ENCODE data around the gene ARNT2. TPM values are rescaled to one million over a fixed set of nuclear protein-coding genes. Genes with fewer than 3 reads are reported as not detected.

ARNT2 gene
- total and polyA plus RNA-seq, 2 experiments from 2014 or later, result 4.6 to 11.6 TPM

DNA sequence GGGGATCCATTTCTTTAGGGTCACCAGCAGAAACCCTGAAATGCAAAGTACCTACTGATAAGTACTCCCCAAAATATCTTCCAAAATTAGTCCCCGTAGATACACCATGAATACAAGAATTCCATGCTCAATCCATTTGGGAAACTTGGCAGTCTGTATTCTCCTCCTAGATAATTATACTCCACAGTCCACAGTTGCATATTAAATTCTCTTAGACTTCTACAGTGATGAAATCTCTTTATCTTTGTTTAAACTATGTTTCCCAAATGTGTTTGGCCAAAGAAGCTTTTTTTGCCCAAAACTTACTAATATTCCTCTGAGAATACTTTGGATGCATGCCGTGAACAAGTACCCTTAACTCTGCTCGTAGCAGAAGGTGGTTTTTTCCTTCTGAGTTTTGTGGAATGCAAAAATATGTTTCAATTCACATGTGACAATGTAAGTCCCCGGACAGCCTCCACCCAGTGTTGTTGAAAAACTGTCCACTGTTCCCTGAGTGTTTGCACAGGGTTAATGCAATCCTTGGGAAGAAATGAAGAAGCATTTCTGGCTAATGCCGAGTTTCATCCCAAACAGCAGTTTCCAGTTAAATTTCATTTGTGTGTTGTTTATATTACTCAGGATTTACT is 126.7 kb downstream of the ARNT2 start:
- Mint-ChIP-seq H3K27me3 (ENCODE audit: insufficient read depth, low read depth, poor library complexity) (peaks cover 1% of the 10 kb centered on the region), H3K27ac (no peak overlapping the region), H3K4me3 (no peak overlapping the region), H3K4me1 (peaks cover 1% of the 10 kb centered on the region), H3K36me3 (ENCODE audit: low read depth) (peaks cover 30% of the 10 kb centered on the region), H3K9me3 (peaks cover 28% of the 10 kb centered on the region)
- H4K20me1 ChIP-seq (replicated peaks; ENCODE audit: insufficient read depth), result no peaks in the 10 kb centered on the region
- ATAC-seq, result no peak
- no peaks in the 10 kb centered on the region for H3K79me2 ChIP-seq (replicated peaks; ENCODE audit: insufficient read depth)
- H3K9me2 ChIP-seq (ENCODE audit: insufficient read depth), result peaks cover 6% of the 10 kb centered on the region; the same call in 1 of the 2 replicates
- no peak overlapping the region for H3K27ac ChIP-seq (ENCODE audit: low read depth)
- no peak for DNase-seq (ENCODE audit: low spot score)
- H3K4me2 ChIP-seq, result no peak overlapping the region
- H3F3A ChIP-seq (replicated peaks; ENCODE audit: low read depth), result no peaks in the 10 kb centered on the region
- TF ChIP-seq ZNF331 (CRISPR knock-in tag; IDR thresholded peaks at IDR 0.05; ENCODE audit: low read depth) (no peak), EZH2phosphoT487 (IDR thresholded peaks at IDR 0.05; ENCODE audit: unreplicated experiment) (no peak)
- TF ChIP-seq, protein P1, sequence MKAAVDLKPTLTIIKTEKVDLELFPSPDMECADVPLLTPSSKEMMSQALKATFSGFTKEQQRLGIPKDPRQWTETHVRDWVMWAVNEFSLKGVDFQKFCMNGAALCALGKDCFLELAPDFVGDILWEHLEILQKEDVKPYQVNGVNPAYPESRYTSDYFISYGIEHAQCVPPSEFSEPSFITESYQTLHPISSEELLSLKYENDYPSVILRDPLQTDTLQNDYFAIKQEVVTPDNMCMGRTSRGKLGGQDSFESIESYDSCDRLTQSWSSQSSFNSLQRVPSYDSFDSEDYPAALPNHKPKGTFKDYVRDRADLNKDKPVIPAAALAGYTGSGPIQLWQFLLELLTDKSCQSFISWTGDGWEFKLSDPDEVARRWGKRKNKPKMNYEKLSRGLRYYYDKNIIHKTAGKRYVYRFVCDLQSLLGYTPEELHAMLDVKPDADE (IDR thresholded peaks at IDR 0.05), result no peak
- peaks cover 13% of the 10 kb centered on the region; the same call in 1 of the 2 replicates for H3K36me3 ChIP-seq (ENCODE audit: insufficient read depth)
- H3K4me3 ChIP-seq, result no peak overlapping the region
- no peaks in the 10 kb centered on the region for H3K27me3 ChIP-seq (ENCODE audit: insufficient read depth)
- no peak overlapping the region for H2AFZ ChIP-seq
- H3K4me1 ChIP-seq (ENCODE audit: insufficient read depth), result peaks cover 1% of the 10 kb centered on the region; the same call in 1 of the 2 replicates

DNA sequence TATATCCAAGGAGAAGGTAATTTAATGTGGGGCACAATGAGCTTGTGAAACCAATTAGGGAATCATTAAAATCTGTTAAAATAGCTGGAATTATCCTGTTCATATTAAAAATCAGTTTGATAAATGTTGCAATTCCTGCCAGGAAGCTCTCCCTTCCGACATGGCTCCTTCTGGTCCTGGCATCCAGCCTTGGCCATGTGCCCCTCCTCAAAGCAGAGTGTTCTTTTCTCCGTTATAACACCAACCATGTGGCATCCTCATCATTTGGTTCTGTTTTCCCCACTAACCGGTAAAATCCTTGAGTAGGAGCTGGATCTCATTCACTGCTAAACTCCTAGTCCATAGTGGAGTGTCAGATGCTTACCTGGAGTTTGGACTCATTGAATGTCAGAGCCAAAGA is 127.2 kb downstream of the ARNT2 start:
- Mint-ChIP-seq H3K4me3 (no peak overlapping the region), H3K36me3 (ENCODE audit: low read depth) (peaks cover 31% of the 10 kb centered on the region), H3K27me3 (ENCODE audit: insufficient read depth, low read depth, poor library complexity) (peaks cover 1% of the 10 kb centered on the region)
- TF ChIP-seq POLR2AphosphoS5 (IDR thresholded peaks at IDR 0.05; ENCODE audit: low read depth) (no peak), CREB1 (CRISPR knock-in tag; IDR thresholded peaks at IDR 0.05; ENCODE audit: low read depth) (no peak), NANOG (IDR thresholded peaks at IDR 0.05; ENCODE audit: borderline replicate concordance) (no peak), EZH2phosphoT487 (IDR thresholded peaks at IDR 0.05; ENCODE audit: unreplicated experiment) (no peak), ZNF331 (CRISPR knock-in tag; IDR thresholded peaks at IDR 0.05; ENCODE audit: low read depth) (no peak), ZNF114 (CRISPR knock-in tag; IDR thresholded peaks at IDR 0.05) (no peak), JUNB (IDR thresholded peaks at IDR 0.05; ENCODE audit: unreplicated experiment) (no peak)
- TF ChIP-seq, protein P2, sequence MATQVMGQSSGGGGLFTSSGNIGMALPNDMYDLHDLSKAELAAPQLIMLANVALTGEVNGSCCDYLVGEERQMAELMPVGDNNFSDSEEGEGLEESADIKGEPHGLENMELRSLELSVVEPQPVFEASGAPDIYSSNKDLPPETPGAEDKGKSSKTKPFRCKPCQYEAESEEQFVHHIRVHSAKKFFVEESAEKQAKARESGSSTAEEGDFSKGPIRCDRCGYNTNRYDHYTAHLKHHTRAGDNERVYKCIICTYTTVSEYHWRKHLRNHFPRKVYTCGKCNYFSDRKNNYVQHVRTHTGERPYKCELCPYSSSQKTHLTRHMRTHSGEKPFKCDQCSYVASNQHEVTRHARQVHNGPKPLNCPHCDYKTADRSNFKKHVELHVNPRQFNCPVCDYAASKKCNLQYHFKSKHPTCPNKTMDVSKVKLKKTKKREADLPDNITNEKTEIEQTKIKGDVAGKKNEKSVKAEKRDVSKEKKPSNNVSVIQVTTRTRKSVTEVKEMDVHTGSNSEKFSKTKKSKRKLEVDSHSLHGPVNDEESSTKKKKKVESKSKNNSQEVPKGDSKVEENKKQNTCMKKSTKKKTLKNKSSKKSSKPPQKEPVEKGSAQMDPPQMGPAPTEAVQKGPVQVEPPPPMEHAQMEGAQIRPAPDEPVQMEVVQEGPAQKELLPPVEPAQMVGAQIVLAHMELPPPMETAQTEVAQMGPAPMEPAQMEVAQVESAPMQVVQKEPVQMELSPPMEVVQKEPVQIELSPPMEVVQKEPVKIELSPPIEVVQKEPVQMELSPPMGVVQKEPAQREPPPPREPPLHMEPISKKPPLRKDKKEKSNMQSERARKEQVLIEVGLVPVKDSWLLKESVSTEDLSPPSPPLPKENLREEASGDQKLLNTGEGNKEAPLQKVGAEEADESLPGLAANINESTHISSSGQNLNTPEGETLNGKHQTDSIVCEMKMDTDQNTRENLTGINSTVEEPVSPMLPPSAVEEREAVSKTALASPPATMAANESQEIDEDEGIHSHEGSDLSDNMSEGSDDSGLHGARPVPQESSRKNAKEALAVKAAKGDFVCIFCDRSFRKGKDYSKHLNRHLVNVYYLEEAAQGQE (IDR thresholded peaks at IDR 0.05; ENCODE audit: unreplicated experiment), result no peak
- TF ChIP-seq, protein P3, sequence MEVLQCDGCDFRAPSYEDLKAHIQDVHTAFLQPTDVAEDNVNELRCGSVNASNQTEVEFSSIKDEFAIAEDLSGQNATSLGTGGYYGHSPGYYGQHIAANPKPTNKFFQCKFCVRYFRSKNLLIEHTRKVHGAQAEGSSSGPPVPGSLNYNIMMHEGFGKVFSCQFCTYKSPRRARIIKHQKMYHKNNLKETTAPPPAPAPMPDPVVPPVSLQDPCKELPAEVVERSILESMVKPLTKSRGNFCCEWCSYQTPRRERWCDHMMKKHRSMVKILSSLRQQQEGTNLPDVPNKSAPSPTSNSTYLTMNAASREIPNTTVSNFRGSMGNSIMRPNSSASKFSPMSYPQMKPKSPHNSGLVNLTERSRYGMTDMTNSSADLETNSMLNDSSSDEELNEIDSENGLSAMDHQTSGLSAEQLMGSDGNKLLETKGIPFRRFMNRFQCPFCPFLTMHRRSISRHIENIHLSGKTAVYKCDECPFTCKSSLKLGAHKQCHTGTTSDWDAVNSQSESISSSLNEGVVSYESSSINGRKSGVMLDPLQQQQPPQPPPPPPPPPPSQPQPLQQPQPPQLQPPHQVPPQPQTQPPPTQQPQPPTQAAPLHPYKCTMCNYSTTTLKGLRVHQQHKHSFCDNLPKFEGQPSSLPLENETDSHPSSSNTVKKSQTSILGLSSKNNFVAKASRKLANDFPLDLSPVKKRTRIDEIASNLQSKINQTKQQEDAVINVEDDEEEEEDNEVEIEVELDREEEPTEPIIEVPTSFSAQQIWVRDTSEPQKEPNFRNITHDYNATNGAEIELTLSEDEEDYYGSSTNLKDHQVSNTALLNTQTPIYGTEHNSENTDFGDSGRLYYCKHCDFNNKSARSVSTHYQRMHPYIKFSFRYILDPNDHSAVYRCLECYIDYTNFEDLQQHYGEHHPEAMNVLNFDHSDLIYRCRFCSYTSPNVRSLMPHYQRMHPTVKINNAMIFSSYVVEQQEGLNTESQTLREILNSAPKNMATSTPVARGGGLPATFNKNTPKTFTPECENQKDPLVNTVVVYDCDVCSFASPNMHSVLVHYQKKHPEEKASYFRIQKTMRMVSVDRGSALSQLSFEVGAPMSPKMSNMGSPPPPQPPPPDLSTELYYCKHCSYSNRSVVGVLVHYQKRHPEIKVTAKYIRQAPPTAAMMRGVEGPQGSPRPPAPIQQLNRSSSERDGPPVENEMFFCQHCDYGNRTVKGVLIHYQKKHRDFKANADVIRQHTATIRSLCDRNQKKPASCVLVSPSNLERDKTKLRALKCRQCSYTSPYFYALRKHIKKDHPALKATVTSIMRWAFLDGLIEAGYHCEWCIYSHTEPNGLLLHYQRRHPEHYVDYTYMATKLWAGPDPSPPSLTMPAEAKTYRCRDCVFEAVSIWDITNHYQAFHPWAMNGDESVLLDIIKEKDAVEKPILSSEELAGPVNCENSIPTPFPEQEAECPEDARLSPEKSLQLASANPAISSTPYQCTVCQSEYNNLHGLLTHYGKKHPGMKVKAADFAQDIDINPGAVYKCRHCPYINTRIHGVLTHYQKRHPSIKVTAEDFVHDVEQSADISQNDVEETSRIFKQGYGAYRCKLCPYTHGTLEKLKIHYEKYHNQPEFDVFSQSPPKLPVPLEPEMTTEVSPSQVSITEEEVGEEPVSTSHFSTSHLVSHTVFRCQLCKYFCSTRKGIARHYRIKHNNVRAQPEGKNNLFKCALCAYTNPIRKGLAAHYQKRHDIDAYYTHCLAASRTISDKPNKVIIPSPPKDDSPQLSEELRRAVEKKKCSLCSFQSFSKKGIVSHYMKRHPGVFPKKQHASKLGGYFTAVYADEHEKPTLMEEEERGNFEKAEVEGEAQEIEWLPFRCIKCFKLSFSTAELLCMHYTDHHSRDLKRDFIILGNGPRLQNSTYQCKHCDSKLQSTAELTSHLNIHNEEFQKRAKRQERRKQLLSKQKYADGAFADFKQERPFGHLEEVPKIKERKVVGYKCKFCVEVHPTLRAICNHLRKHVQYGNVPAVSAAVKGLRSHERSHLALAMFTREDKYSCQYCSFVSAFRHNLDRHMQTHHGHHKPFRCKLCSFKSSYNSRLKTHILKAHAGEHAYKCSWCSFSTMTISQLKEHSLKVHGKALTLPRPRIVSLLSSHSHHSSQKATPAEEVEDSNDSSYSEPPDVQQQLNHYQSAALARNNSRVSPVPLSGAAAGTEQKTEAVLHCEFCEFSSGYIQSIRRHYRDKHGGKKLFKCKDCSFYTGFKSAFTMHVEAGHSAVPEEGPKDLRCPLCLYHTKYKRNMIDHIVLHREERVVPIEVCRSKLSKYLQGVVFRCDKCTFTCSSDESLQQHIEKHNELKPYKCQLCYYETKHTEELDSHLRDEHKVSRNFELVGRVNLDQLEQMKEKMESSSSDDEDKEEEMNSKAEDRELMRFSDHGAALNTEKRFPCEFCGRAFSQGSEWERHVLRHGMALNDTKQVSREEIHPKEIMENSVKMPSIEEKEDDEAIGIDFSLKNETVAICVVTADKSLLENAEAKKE (CRISPR knock-in tag; IDR thresholded peaks at IDR 0.05), result no peak

More for the DNA sequence above, 127.2 kb downstream of the ARNT2 start:
- H3K27me3 ChIP-seq (ENCODE audit: insufficient read depth), result no peaks in the 10 kb centered on the region
- peaks cover 29% of the 10 kb centered on the region for H3K9me3 Mint-ChIP-seq
- H3F3A ChIP-seq (replicated peaks; ENCODE audit: low read depth), result no peaks in the 10 kb centered on the region
- H3K27ac Mint-ChIP-seq, result no peak overlapping the region
- H3K4me2 ChIP-seq, result no peak overlapping the region
- no peaks in the 10 kb centered on the region for H3K79me2 ChIP-seq (replicated peaks; ENCODE audit: insufficient read depth)
- DNase-seq (ENCODE audit: low spot score), result no peak
- H3K4me3 ChIP-seq, result no peak overlapping the region
- no peak overlapping the region for H3K27ac ChIP-seq (ENCODE audit: low read depth)
- peaks cover 7% of the 10 kb centered on the region for H3K4me1 Mint-ChIP-seq
- no peak for ATAC-seq
- H3K4me1 ChIP-seq (ENCODE audit: insufficient read depth), result peaks cover 6% of the 10 kb centered on the region
- H3K9me2 ChIP-seq (ENCODE audit: insufficient read depth), result peaks cover 6% of the 10 kb centered on the region; the same call in 1 of the 2 replicates
- H2AFZ ChIP-seq, result no peak overlapping the region
- H3K36me3 ChIP-seq (ENCODE audit: insufficient read depth), result peaks cover 13% of the 10 kb centered on the region; the same call in 1 of the 2 replicates
- no peaks in the 10 kb centered on the region for H4K20me1 ChIP-seq (replicated peaks; ENCODE audit: insufficient read depth)
